Stomach (tissue), 9 donors: Measurements from ENCODE around the gene TMBIM4. TPM values are rescaled to one million over a fixed set of nuclear protein-coding genes. Genes with fewer than 3 reads are reported as not detected.
A peak's percentile ranks its signal among the peaks of the same experiment; 100 is the strongest.

Experiments used
- DNase-seq, 2 donors: peaks; one replicate each; pipeline versions ENCODE4 v3.0.0 to v3.0.0-alpha.2; 2013 to 2019
- H3K27ac ChIP-seq, 5 donors: fragments of 200-600 bp in 4 of 5; sonication (generic) in 4 of 5; one replicate each; pipeline ENCODE4 v1.5.1; 2013 to 2019; ENCODE audit warnings: mild to moderate bottlenecking in 1 of 5, moderate library complexity in 1 of 5
- H3K27me3 ChIP-seq, 3 donors: fragments of 200-600 bp; sonication (generic); one replicate each; pipeline ENCODE4 v1.5.1; 2017 to 2019; ENCODE audit warnings: mixed run types in 1 of 3
- H3K36me3 ChIP-seq, 4 donors: fragments of 200-600 bp; sonication (generic); 1 replicate in 3 of 4; 2 replicates in 1 of 4; pipeline ENCODE4 v1.5.1; 2016 to 2019
- H3K4me1 ChIP-seq, 4 donors: fragments of 200-600 bp; sonication (generic); one replicate each; pipeline ENCODE4 v1.5.1; 2016 to 2019
- H3K4me3 ChIP-seq, 4 donors: fragments of 200-600 bp; sonication (generic) in 3 of 4; one replicate each; pipeline ENCODE4 v1.5.1; 2016 to 2019; ENCODE audit warnings: mild to moderate bottlenecking in 1 of 4
- H3K9me3 ChIP-seq, 4 donors: fragments of 200-600 bp; sonication (generic); one replicate each; pipeline ENCODE4 v1.5.1; 2016 to 2019
- EP300 ChIP-seq: sonication (generic); formaldehyde crosslinking; IDR thresholded peaks from one replicate; pipeline ENCODE4 v1.6.1; 2017; ENCODE audit warnings: antibody characterized with exemption
- POLR2A ChIP-seq, 4 donors: fragments of 450-650 bp; IDR thresholded peaks; one replicate each; pipeline ENCODE4 v1.6.1; 2016; ENCODE audit warnings: antibody characterized with exemption in 4 of 4, control low read depth in 2 of 4, mild to moderate bottlenecking in 1 of 4, moderate library complexity in 1 of 4
- POLR2AphosphoS5 ChIP-seq, 3 donors: sonication (generic); formaldehyde crosslinking; IDR thresholded peaks; one replicate each; pipeline ENCODE4 v1.6.1; 2016; ENCODE audit warnings: antibody characterized with exemption in 3 of 3
- WGBS, 5 donors: extraction: QIAGEN DNeasy Blood & Tissue Kit in 3 of 5; methylation state at CpG; one replicate each; pipeline versions ENCODE4 v1.1.5 to v1.1.7; 2013 to 2018; 5-methylcytosine and 5-hydroxymethylcytosine counted together
- intact Hi-C: fragments of 100-400 bp; cut with DNase I; formaldehyde crosslinking; loops from one replicate; pipeline ENCODE4 v1.15.1; 2023; ENCODE audit warnings: low total_unique reads
- polyA plus RNA-seq, 3 donors: library from polyadenylated mRNA; stranded (reverse); fragments of 200-250 nt; gene quantifications; one replicate each; pipeline ENCODE4 v1.2.3, GENCODE V29; 2013
- total RNA-seq, 5 donors: library from RNA; depleted of rRNA; stranded (reverse); fragments of >200 nt; gene quantifications; one replicate each; pipeline versions ENCODE4 v1.1.0 to v1.2.3, GENCODE V29; 2014 to 2016
- TF ChIP-seq, protein P1 (sequence below), 7 experiments: fragments of 450-650 bp in 4 of 7; fragments of 200-600 bp in 3 of 7; sonication (generic) in 3 of 7; IDR thresholded peaks; one replicate each; pipeline ENCODE4 v1.5.1; 2016 to 2019; ENCODE audit warnings: antibody characterized with exemption in 7 of 7, control low read depth in 2 of 7, mild to moderate bottlenecking in 1 of 7
- donor health status: healthy with polysubstance abuse.
- donor health status: Bipolar disorder and iron deficiency.
- donor health status: healthy.

TMBIM4 gene
- total and polyA plus RNA-seq, 8 donors, result 19.4 to 117 (median 94.6) TPM

DNA sequence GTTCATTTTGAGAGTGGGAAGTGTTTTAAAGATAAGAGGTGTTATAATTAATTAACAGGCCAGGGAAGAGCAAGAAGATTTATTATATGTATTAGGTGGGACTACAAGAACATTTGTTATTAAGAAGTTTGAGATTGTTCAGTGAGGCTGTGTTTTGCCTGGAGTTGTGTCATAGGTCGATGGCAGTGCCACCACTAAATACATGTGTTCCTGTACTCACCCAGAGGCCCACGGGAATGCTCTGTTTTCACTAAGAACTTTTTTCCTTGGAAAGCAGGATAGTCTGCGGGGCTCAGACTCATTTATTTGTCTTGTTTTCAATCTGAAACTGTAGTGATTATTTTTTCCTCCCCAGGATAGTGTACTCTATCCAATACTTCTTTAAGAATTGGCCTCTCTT, 29.3 kb upstream of the TMBIM4 start:
- intact Hi-C loops, result no loop called here
- H3K36me3 ChIP-seq, result peaks cover 0 to 7% (median 2%) of the 10 kb centered on the region in 4 donors
- TF ChIP-seq EP300 (no peak), POLR2A (IDR thresholded peaks at IDR 0.05) (no peak), POLR2AphosphoS5 (IDR thresholded peaks at IDR 0.05) (no peak)
- TF ChIP-seq, protein P1, sequence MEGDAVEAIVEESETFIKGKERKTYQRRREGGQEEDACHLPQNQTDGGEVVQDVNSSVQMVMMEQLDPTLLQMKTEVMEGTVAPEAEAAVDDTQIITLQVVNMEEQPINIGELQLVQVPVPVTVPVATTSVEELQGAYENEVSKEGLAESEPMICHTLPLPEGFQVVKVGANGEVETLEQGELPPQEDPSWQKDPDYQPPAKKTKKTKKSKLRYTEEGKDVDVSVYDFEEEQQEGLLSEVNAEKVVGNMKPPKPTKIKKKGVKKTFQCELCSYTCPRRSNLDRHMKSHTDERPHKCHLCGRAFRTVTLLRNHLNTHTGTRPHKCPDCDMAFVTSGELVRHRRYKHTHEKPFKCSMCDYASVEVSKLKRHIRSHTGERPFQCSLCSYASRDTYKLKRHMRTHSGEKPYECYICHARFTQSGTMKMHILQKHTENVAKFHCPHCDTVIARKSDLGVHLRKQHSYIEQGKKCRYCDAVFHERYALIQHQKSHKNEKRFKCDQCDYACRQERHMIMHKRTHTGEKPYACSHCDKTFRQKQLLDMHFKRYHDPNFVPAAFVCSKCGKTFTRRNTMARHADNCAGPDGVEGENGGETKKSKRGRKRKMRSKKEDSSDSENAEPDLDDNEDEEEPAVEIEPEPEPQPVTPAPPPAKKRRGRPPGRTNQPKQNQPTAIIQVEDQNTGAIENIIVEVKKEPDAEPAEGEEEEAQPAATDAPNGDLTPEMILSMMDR (IDR thresholded peaks at IDR 0.05), result no peak
- H3K4me3 ChIP-seq, result no peak overlapping the region
- peaks cover 0 to 3% (median 0%) of the 10 kb centered on the region in 4 donors for H3K9me3 ChIP-seq
- H3K27ac ChIP-seq, result no peak overlapping the region
- peaks cover 17 to 60% (median 23%) of the 10 kb centered on the region in 4 donors for H3K4me1 ChIP-seq
- no peak for DNase-seq
- H3K27me3 ChIP-seq, result no peaks in the 10 kb centered on the region
- 74 to 83% (median 76%) methylated on average over 3 of the region's 3 CpGs for WGBS, 5 donors

DNA sequence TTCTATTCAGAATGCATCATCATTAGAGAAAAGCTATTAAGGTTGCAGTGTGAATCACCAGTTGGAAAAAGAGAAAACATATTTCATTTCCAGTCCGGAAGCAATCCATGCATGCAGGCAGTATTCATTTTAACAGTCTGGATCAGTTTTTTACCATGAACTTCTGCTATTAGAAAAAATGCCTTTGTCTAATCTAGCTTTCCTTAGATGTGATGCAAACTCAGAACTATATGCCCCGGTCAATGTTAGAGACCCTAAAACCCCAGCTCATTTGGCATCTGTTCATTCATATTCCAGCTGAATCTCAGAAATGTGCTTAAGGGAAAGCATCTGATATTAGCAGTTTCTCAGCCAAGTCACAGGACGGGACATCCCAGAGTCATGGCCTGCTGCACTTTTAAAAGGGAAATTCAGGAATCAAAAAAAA, 27.7 kb upstream of the TMBIM4 start:
- peak overlapping the region in 2 of 5 donors; percentile 81 to 87 for H3K27ac ChIP-seq
- TF ChIP-seq POLR2AphosphoS5 (IDR thresholded peaks at IDR 0.05) (no peak), POLR2A (IDR thresholded peaks at IDR 0.05) (no peak), EP300 (no peak)
- TF ChIP-seq, protein P1 (IDR thresholded peaks at IDR 0.05), result no peak
- DNase-seq, result peak in 1 of 2 donors; percentile 40

DNA sequence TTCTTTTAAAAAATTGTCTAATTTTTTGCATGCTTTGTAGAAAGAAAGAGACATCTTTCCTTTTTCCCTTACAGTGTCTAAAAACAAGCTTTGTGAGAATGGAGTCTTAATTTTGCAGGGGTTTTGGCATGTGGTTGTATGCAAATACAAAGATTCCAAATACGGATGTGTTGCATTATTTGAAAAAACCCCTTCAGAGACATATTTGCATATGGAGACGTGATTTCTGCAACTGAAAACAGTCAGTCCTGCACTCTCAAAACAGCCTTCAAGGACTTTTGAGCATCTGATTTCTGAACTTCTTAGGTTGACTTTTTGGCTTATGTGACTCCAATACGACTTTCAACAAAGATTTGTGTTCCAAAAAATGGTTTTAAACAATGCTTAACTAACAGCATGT, 27.0 kb upstream of the TMBIM4 start:
- Histone ChIP-seq H3K27me3 (no peaks in the 10 kb centered on the region), H3K4me1 (peaks cover 17 to 74% (median 26%) of the 10 kb centered on the region in 4 donors), H3K4me3 (no peak overlapping the region), H3K36me3 (peaks cover 0 to 8% (median 2%) of the 10 kb centered on the region in 4 donors), H3K9me3 (peaks cover 0 to 3% (median 0%) of the 10 kb centered on the region in 4 donors), H3K27ac (peak overlapping the region in 2 of 5 donors; percentile 81 to 87)
- TF ChIP-seq, protein P1 (IDR thresholded peaks at IDR 0.05), result no peak
- TF ChIP-seq POLR2A (IDR thresholded peaks at IDR 0.05), result no peak
- TF ChIP-seq EP300, result no peak
- no peak for TF ChIP-seq POLR2AphosphoS5 (IDR thresholded peaks at IDR 0.05)
- 22 to 39% (median 34%) methylated on average over 3 of the region's 3 CpGs for WGBS, 5 donors
- DNase-seq, result no peak
- intact Hi-C loops, result no loop called here

More for the DNA sequence above, 27.7 kb upstream of the TMBIM4 start:
- Histone ChIP-seq H3K36me3 (peaks cover 0 to 8% (median 2%) of the 10 kb centered on the region in 4 donors), H3K4me1 (peaks cover 17 to 68% (median 24%) of the 10 kb centered on the region in 4 donors), H3K4me3 (no peak overlapping the region), H3K9me3 (peaks cover 0 to 3% (median 0%) of the 10 kb centered on the region in 4 donors), H3K27me3 (no peaks in the 10 kb centered on the region)
- WGBS, 5 donors, result 53 to 74% (median 67%) methylated on average over 3 of the region's 3 CpGs
- intact Hi-C loops, result no loop called here

DNA sequence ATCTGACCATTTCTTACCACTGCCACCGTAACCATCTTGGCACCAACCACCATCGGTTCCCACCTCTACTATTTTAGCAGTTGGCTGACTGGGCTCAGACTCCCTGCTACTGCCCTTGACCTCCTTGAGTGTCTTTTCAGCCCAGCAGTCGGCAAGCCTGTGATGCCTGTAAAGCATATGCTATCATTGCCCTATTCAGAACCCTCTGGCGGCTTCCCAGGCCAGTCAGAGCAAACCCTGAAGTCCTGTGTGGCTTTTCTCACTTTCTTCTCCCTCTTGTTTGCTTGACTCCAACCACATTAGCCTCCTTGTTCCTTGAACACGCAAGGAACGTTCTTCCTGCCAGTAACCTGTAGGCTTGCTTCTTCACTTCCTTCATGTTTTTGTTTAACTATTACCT, 25.4 kb upstream of the TMBIM4 start:
- TF ChIP-seq, protein P1 (IDR thresholded peaks at IDR 0.05), result no peak
- no peak for TF ChIP-seq POLR2A (IDR thresholded peaks at IDR 0.05)
- no peak for TF ChIP-seq EP300
- TF ChIP-seq POLR2AphosphoS5 (IDR thresholded peaks at IDR 0.05), result peak in 2 of 3 donors; percentile 42 to 43
- peaks cover 0 to 8% (median 2%) of the 10 kb centered on the region in 4 donors for H3K36me3 ChIP-seq
- peak overlapping the region; percentile 2 to 87 (median 45) for H3K27ac ChIP-seq
- peaks cover 17 to 90% (median 34%) of the 10 kb centered on the region in 4 donors for H3K4me1 ChIP-seq
- peaks cover 0 to 2% (median 0%) of the 10 kb centered on the region in 4 donors for H3K9me3 ChIP-seq
- intact Hi-C loops, result no loop called here
- peak overlapping the region in 1 of 4 donors; percentile 2 for H3K4me3 ChIP-seq
- WGBS, 5 donors, result 37 to 66% (median 43%) methylated on average over 6 of the region's 6 CpGs
- H3K27me3 ChIP-seq, result no peaks in the 10 kb centered on the region
- DNase-seq, result peak in 1 of 2 donors; percentile 71
